HG03280 (cell line): ENCODE data around the gene ETV3L.

Experiments
- ATAC-seq: cut with Tn5 transposase; IDR thresholded peaks from one replicate; pipeline ENCODE4 v1.9.1; 2021; ENCODE audit warnings: mild to moderate bottlenecking, moderate library complexity; ENCODE audit not compliant: unreplicated experiment

ETV3L gene

DNA sequence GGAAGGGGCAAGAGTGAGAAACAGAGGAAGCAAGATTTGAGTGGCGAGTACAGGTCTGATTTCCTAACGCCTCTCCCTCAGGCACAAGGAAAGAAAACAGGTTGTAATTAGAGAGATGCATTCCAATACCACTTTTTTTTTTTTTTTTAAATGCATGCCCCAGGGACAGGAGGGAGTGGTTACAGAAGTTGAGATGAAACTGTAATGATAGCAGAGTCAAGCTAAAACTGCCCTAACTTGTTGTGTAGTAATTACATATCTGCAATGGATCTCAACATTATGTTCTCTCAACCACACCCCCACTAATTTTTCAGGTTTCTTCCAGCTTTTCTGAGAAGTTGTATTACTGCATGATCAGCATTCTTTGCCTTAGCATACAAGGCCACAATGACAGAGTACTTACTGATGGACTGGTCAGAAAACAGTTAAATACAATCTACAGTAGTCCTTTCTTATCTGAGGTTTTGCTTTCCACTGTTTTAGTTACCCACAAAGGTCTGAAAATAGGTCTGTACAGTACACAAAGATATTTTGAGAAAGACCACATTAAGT lies 33.1 kb upstream of the ETV3L start:
- no peak for ATAC-seq

DNA sequence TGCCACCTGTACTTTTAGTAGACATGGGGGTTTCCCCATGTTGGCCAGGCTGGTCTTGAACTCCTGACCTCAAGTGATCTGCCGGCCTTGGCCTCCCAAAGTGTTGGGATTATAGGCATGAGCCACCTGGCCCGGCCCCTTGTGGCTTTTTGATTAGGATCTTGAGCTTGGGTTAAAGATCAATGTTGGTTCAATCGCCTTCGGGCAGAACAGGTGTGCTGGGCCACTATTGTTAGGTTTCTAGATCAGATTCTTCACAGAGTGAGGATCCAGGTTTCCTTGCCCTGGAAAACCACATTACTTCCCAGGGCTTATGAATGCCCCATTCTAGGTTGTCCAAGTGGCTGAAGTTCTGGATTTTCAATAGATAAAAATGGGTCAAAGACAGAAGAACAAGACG lies 32.5 kb upstream of the ETV3L start:
- no peak for ATAC-seq

DNA sequence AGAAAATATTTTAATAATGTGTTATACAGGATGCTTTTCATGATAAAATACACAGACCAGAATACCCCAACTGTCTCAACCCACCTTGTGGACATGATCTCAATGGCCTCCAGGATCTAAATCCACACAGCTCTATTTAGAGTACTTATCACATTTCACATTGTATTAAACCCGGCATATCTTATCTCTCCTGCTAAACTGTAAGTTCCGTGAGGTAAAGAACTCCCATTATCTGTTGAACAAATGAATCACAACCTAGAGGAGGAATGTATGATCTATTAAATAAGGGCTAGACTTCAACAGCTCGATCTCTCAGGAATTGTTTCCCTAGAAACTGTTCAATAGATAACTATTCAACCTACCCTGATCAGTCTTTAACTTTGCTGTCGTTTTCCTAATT lies 31.7 kb upstream of the ETV3L start:
- no peak for ATAC-seq

DNA sequence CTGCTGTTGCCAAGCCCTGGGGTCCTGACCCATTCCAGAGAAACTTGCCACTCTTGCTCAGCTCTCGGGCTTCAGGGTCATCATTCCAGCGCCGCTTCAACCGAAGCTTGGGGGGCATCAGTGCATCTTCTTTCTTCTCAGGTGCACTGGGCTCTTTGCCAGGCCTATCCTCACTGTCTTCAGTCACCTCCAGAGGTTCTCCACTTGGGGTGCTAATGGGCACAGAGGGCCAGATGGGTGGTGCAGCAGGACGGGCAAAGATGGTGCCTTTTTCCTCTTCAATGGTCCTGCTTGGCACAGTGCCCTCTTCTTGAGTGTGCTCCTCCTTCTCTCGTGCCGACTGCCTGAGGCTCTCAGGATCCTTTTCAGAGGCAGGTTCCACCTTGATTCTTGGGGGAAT lies 25.2 kb upstream of the ETV3L start:
- ATAC-seq: no peak

DNA sequence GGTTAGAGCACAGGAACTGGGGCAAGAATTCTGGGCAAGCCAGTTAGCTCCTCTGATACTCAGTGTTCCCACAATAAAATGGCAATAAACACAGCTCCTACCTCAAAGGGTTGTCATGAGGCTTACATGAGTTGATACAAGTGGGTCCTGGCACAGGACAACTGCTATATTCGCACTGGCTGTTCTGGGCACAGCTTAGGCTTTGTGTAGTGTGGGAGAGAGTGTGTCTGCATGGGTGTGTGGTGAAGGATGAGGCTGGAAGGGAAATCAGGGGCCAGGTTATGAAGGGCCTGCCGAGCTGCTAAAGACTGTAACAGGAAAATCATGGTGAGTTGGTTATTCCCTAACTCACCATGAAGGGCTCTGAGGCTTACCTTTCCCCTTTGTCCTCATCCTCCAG lies 19.8 kb upstream of the ETV3L start:
- ATAC-seq: no peak

DNA sequence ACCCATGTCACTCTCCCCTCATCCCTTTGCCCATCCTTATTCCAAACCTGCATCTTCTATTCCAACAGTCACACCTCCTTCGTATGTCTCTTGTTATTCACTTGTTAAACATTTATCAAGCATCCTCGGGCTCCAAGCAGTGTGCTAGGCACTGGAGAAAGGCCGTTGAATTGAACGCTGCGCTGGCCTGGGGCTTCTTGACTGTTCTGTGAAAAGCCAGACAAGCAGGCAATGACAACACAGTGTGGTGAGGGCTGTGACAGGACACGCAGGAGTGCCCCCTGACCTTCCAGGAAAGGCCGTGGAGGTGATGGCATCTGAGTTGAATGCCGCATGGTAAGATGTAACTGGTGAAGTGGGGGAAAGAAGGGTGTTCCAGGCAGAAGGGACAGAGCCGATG lies 19.4 kb upstream of the ETV3L start:
- ATAC-seq: no peak

DNA sequence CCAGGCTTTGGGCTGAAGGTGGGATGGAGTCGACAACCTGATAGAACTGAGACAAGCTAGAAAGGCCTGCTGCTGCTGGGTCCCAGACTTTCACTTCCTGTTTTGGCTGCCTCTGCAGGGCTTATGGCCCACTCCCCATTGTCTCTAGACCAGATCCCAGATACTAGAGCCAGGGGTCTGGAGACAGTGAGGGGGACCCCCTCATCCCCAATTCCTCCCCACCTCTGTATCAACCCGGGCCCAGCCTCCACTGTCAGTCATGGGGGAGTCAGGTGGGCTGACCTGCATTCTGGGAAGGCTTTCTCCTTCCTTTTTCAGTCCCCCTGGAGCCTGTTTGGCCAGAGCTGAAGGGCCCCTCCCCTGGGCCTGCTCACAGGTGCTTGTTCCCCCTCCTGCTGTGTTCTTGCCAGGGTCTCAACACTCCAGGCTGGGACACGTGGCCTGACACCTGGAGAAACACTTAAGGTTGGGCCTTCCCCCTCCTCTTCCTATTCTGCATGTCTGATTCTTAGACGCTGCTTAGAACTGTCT lies 18.0 kb upstream of the ETV3L start:
- no peak for ATAC-seq

DNA sequence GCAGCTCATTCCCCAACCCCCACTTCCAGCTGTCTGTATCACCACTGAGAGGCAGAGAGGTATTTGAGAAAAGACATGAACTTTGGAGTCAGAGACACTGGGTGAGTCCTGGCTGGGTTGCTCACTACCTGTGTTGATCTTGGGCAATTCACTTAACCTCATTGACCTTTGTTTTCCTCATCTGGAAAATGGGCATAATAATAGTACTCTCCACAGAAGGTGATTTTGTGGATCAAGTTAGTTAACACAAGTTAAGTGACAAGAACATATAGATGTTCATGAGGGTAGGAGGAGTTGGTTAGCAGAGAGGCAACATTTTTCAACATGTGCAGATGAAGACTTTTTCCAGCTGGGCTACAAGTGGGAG lies 17.1 kb upstream of the ETV3L start:
- no peak for ATAC-seq

DNA sequence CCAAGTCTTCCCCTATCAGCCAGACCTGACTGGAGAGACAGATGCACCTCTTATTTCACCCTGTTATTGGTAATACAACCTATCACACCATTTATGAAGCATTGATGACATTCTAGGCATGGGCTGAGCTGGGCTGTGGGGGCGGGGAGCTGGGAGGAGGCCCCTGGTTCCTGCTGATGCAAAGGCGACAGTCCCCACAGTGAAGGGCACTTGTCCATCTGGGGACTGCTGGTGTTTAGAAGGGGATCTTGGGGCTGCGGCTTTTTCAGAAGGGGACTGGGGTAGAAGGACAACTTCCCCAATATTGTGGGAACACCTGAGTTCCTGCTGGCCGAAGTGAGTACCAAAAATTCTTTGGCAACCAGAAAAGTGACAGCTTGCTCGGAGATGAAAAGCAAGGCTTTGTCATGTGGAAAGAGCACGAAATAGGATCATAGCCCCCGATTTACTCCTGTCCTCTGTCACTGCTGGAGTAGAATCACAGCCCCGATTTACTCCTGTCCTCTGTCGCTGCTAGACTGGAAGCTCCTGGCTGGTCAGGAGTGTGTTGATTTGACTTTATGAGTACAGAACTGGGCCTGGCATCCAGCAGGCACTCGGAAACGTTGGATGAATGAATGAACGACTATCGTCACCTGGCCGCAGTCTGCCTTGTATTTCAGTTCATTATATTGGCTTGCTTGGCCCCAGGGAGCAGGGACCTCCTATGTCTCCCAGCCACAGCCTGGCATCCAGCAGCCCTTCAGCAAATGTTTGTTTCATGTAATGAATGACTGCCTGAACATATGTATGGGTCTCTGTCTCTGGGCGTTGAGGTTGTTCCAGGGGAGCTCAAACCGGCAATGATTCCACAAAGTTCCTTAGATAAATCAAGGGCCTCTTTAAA lies 16.5 kb upstream of the ETV3L start:
- no peak for ATAC-seq

DNA sequence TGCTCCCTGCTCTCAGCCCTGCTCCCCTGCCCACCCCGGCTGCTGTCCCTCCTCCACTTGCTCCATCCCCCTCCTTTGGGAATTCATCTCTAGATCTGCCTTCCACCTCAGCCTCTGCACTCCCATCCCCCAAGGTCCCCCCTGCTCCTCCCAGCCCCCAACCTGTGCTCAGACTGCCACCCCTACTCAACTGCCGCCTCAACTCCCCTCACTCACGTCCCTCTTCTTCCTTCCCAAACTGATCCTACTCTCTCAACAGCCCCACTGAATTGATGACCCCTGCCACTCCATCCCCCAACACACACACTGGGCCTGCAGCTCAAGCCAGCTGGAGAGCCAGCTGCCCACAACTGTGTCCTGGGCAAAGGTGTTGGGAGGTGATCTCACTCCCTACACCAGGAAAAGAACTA lies 15.8 kb upstream of the ETV3L start:
- no peak for ATAC-seq

DNA sequence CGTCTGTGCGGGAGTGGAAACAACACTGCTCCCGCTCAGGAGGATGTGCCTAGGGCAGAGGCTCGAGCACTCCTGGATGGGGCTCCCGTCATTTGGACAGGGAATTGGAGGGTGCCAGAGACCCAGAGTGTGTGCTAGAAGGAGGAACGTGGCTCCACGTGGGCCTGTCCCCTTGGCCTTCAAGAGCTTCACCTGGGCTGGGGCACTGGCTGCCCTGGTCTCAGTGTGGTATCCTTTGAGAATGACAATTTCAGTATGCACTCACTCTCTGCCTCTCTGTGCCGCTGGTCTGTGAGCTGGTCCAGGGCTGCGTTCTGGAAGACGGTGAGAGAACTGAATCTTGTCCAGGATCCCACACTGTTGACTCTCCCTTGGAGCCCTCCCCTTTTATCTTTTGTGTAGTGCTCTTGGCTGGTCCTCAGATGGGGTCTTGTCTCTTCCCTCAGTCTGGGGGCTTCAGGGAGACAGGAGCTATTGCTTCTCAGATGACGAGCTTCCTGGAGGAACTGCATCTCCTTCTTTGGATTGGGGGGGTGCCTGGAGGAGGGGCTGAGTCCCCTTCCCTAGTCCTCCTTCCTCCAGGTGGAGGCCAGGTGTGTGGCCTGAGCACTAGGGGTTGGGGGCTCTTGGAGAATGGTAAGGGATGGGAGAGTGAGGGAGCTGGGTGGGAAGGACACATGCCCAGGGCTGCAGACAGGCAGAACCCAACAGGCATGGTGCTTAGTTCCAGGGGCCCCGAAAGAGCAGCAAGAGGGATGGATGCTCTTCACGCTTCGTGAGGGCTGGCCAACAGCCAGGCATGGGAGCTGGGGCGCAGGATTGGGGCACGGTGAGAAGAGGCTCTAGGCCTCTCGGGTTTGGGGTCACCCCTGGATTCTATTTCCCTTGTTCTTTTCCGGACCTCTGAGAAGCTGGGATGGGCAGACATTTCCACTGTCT lies 14.8 kb upstream of the ETV3L start:
- ATAC-seq: no peak

DNA sequence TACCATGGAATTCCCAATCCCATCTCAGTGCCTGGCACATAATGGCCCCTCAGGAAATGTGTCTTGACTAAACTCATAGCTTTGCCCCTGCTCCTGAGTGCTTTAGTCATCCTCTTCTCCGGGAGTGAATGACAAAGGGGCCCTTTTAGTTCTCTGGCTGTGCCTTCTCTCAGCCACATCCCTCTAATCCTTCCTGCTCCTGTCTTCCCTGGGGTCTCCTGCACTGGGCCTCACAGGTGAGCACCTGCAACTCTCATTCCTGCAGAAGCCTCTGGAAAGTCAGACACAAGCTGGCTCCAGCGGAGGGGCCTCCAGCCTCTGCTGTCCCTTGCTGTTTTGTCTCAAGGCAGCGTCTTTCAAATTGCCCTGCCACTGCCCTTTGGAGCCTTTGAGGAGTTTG lies 14.0 kb upstream of the ETV3L start:
- ATAC-seq: no peak

DNA sequence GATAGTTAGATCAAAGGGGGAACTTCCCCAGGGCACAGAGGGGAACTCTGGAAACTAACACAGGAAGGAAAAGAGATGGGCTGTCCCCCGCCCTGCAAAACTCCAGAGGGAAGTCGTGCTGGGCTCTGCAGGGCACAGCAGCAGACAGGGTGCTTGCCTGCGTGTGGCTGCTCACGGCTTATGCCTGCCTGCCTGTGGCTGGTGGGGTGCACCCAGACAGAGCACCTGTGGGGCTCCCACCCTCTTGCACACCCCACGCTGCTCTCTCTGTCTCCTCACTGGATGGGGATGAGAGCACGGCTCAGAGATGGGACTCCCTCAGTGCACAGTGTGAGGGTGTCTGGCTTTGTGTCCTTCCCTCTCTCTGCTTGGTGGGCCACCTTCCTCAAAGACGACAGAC lies 13.5 kb upstream of the ETV3L start:
- no peak for ATAC-seq

DNA sequence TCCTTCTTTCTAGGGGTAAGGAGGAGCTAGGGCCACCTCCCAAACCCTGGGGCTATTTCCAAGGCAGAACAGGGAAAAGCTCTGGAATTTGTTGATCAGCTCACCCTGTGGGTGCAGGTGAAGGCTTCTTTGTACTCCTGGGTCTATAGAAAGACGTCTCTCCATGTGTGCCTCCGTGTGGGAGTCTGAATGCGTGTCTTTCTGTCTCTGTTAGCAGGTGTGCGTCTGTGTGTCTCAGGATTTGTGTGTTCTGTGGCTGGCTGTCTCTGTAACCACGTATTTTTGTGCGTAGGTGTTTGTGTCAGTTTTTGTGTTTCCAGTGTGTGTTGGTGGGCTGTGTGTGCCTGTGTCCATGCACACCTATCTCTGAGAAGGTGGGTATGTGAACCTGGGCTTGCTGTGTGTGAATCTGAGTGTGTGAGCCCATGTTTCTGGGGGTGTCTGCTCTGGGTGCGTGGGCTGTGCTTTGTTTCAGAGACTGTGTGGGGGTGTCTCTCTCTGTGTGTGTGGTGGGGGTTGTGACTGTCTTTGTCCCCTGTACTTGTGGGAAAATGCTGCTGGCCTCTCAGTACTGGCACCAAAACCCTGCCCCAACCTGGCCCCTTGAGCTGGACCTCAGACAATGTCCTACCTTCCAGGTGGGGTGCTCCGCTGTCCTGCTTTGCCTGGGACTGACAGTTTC lies 12.7 kb upstream of the ETV3L start:
- ATAC-seq: no peak

DNA sequence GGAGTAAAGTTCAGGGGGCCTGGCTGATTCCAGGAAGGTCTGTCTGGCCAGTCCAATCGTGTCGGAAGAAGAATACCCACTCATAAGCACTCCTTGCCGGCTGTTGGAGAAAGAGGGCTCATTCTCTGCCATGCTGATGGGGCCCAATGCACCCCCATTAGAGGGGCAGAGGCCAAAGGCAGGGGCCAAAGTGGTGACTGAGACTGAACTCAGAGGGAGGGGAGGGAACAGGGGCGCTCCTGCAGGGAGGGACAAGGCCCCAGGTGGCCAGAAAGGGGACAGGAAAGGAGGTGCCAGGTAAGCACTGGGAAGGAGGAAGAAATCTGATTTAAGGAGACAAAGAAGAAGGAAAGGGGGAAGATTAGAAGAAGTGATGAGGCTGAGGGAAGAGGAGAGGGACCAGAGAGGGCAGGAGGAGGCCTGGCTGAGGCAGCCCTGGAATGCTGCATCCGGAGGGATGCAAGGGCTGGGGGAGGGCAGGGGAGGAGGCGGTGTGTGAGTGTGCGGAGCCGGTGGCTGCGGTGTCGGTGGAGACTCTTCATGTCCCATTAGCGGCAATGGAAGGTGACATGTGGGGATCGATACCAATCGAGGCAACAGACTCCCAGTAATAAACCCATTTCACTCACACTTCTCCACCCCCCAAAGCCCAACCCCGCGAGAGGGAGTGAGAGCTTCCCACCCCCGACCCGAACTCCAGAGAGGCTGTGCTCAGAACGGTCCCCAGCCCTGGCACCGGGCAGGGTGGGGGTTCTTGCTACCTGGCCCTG lies 12.0 kb upstream of the ETV3L start:
- ATAC-seq: no peak

DNA sequence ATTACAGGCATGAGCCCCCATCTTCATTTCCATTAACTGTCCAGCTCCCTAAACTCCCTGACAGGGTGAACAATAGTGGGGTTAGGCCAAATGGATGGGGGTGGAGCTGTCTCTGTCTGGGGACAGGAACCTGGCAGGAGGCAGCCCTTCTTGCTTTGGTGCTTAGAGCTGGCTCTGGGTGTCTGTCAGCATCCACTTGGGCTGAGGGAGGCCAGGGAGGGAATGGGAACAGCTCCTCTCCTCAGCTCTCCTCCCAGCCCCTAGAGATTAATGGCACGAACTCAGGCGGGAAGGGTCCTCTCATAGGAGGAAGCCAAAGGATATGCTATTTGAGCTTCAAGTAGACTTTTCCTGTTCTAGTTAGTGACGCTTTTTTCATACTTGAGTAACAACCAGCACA lies 11.1 kb upstream of the ETV3L start:
- ATAC-seq: no peak

DNA sequence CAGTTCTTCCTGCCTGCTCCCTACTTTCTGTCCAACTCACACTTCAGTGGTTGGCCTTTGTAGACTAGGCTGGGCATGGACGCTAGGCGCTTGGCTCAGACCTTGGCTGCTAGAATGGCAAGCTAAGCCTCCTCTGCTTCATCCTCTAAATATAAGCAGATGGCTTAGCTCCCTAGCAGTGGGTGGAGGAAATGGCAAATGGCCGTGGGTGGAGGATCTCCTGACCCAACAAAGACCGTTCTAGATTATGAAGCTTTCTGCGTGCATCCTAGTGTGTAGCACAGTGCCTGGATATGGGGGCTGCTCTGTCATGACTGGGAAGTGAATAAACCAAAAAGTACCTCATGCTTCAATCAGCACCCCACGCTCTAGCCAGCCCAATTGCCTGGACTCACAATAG lies 10.4 kb upstream of the ETV3L start:
- no peak for ATAC-seq

DNA sequence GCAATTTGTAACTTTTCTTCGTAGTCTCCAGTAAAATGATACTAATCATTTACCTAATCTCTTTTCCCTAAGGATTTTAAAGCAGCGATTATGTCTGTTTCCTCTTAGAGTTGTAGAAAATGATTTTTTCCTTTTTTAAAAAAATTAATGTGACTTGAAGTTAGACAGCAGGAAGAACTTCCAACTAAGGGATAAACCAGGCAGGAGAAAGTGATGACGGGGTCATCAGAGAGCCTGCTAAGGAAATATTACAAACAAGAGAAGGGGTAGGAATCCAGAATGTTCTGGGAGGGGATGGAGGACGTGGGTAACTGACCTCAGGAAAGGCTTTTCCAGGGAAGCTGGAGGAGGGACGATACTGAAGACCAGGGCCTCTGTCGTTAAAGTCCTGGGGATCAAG lies 8.8 kb upstream of the ETV3L start:
- no peak for ATAC-seq

DNA sequence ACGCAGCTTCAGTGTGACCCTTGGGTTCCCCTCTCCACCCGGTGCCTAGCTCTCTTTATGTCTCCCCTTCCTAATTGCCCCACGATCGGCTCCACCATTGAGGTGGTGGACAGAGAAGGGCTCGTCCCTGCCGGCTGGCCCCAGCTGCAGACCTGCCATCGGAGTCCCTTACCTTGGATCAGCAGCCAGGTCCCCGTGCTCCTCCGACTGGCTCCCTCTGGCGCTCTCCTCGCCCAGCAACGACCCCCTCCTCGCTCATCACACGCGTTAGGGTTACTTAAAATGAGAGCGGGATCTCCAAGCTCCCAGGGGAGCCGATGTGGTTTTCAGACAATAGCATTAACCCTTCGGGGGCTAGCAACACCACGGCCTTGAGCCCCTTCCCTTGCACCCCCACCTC lies 8.1 kb upstream of the ETV3L start:
- no peak for ATAC-seq

DNA sequence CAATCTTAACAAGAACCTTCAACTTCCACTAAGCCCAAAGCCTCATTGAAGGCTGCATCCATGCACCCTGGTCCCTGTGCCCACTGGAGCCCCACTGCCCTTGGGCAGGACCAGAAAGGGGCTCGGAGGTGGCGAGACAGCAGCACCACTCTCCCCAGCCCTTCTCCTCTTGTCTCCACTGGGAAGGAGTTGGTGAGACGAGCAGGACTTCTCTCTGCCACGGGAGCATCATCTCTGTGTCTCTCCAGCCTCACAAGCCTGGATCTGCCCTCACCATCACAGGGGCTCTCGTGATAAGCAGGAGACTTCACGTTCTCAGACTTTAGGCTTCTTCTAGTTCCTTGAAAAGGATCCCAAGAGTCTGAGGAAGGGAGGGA lies 7.2 kb upstream of the ETV3L start:
- no peak for ATAC-seq
